ENCODE data around the gene SLBP. TPM values are rescaled to one million over a fixed set of nuclear protein-coding genes. Genes with fewer than 3 reads are reported as not detected.
A peak's percentile ranks its signal among the peaks of the same experiment; 100 is the strongest.
"Not testable (repeated sequence)": the region's sequence is repeated elsewhere in the genome, so short reads cannot be mapped to it uniquely, and the experiment has no call there.

The SLBP gene
- total RNA-seq, 2 donors from 2014 or later: 52.1 to 60.7 TPM

- Mint-ChIP-seq H3K36me3 (ENCODE audit: low read depth) (no peaks in the 10 kb centered on the region), H3K4me3 (no peak overlapping the region), H3K9me3 (no peaks in the 10 kb centered on the region), H3K27me3 (ENCODE audit: insufficient read depth) (no peaks in the 10 kb centered on the region), H3K4me1 (no peaks in the 10 kb centered on the region), H3K27ac (peak overlapping the region; percentile 6)
- no peak overlapping the region for H3K4me3 ChIP-seq (ENCODE audit: low read length)
- no peaks in the 10 kb centered on the region for H3K27me3 ChIP-seq (ENCODE audit: control insufficient read depth, insufficient read depth, low read length, poor library complexity, severe bottlenecking)
- no peak overlapping the region for H3K9ac ChIP-seq (ENCODE audit: extremely low read depth, low read length, poor library complexity, severe bottlenecking)
- H3K27ac ChIP-seq (ENCODE audit: low read depth, low read length): no peak overlapping the region
- H3K36me3 ChIP-seq (ENCODE audit: control insufficient read depth, insufficient read depth, low read length): no peaks in the 10 kb centered on the region
- no peaks in the 10 kb centered on the region for H3K9me3 ChIP-seq (ENCODE audit: control insufficient read depth, low read length)
- H3K4me1 ChIP-seq (ENCODE audit: control insufficient read depth, insufficient read depth, low read length): no peaks in the 10 kb centered on the region
- no peak for TF ChIP-seq CTCF (conservative IDR thresholded peaks at IDR 0.05)
- DNase-seq: no peak
- 93% methylated on average over 12 to 19 of the region's 19 CpGs for WGBS, 2 experiments (ENCODE audit: insufficient coverage in 1 of 2, insufficient read length in 1 of 2)
Measured at GRCh38 chr4:1675136-1675801, 36.9 kb downstream of the SLBP start.

GRCh38 chr4:1674682-1675081 lies 37.4 kb downstream of the SLBP start:
- Histone ChIP-seq H3K9ac (ENCODE audit: extremely low read depth, low read length, poor library complexity, severe bottlenecking) (no peak overlapping the region), H3K9me3 (ENCODE audit: control insufficient read depth, low read length) (no peaks in the 10 kb centered on the region), H3K4me3 (ENCODE audit: low read length) (no peak overlapping the region), H3K27me3 (ENCODE audit: control insufficient read depth, insufficient read depth, low read length, poor library complexity, severe bottlenecking) (no peaks in the 10 kb centered on the region), H3K27ac (ENCODE audit: low read depth, low read length) (no peak overlapping the region), H3K36me3 (ENCODE audit: control insufficient read depth, insufficient read depth, low read length) (no peaks in the 10 kb centered on the region), H3K4me1 (ENCODE audit: control insufficient read depth, insufficient read depth, low read length) (no peaks in the 10 kb centered on the region)
- H3K27me3 Mint-ChIP-seq (ENCODE audit: insufficient read depth): no peaks in the 10 kb centered on the region
- 72 to 74% methylated on average over 9 of the region's 9 CpGs for WGBS, 2 experiments (ENCODE audit: insufficient coverage in 1 of 2, insufficient read length in 1 of 2)
- no peak for DNase-seq
- no peaks in the 10 kb centered on the region for H3K36me3 Mint-ChIP-seq (ENCODE audit: low read depth)
- no peak for TF ChIP-seq CTCF (conservative IDR thresholded peaks at IDR 0.05)
- H3K4me1 Mint-ChIP-seq: no peaks in the 10 kb centered on the region
- H3K9me3 Mint-ChIP-seq: no peaks in the 10 kb centered on the region
- H3K27ac Mint-ChIP-seq: peak overlapping the region; percentile 6
- H3K4me3 Mint-ChIP-seq: no peak overlapping the region

GRCh38 chr4:1673671-1674070 lies 38.4 kb downstream of the SLBP start:
- DNase-seq: no peak
- H3K4me3 ChIP-seq (ENCODE audit: low read length): no peak overlapping the region
- Mint-ChIP-seq H3K4me1 (no peaks in the 10 kb centered on the region), H3K4me3 (no peak overlapping the region), H3K27me3 (ENCODE audit: insufficient read depth) (no peaks in the 10 kb centered on the region), H3K9me3 (no peaks in the 10 kb centered on the region), H3K27ac (no peak overlapping the region), H3K36me3 (ENCODE audit: low read depth) (no peaks in the 10 kb centered on the region)
- TF ChIP-seq CTCF (conservative IDR thresholded peaks at IDR 0.05): no peak
- no peak overlapping the region for H3K27ac ChIP-seq (ENCODE audit: low read depth, low read length)
- H3K9me3 ChIP-seq (ENCODE audit: control insufficient read depth, low read length): no peaks in the 10 kb centered on the region
- no peaks in the 10 kb centered on the region for H3K27me3 ChIP-seq (ENCODE audit: control insufficient read depth, insufficient read depth, low read length, poor library complexity, severe bottlenecking)
- no peaks in the 10 kb centered on the region for H3K4me1 ChIP-seq (ENCODE audit: control insufficient read depth, insufficient read depth, low read length)
- H3K9ac ChIP-seq (ENCODE audit: extremely low read depth, low read length, poor library complexity, severe bottlenecking): no peak overlapping the region
- H3K36me3 ChIP-seq (ENCODE audit: control insufficient read depth, insufficient read depth, low read length): no peaks in the 10 kb centered on the region
- 85 to 91% methylated on average over 17 to 20 of the region's 20 CpGs for WGBS, 2 experiments (ENCODE audit: insufficient coverage in 1 of 2, insufficient read length in 1 of 2)

- H3K9me3 ChIP-seq (ENCODE audit: control insufficient read depth, low read length); DNase-seq; H3K4me3 Mint-ChIP-seq; H3K4me1 Mint-ChIP-seq; H3K27ac Mint-ChIP-seq; H3K4me3 ChIP-seq (ENCODE audit: low read length); H3K27me3 Mint-ChIP-seq (ENCODE audit: insufficient read depth); H3K9me3 Mint-ChIP-seq; H3K27ac ChIP-seq (ENCODE audit: low read depth, low read length); H3K9ac ChIP-seq (ENCODE audit: extremely low read depth, low read length, poor library complexity, severe bottlenecking); H3K36me3 ChIP-seq (ENCODE audit: control insufficient read depth, insufficient read depth, low read length); H3K36me3 Mint-ChIP-seq (ENCODE audit: low read depth); H3K27me3 ChIP-seq (ENCODE audit: control insufficient read depth, insufficient read depth, low read length, poor library complexity, severe bottlenecking); H3K4me1 ChIP-seq (ENCODE audit: control insufficient read depth, insufficient read depth, low read length): not testable (repeated sequence)
- 92 to 94% methylated on average over 7 to 18 of the region's 20 CpGs for WGBS, 2 experiments (ENCODE audit: insufficient coverage in 1 of 2, insufficient read length in 1 of 2)
Measured at GRCh38 chr4:1671011-1671410, 41.1 kb downstream of the SLBP start.
